Measurements from ENCODE around the gene NEK11.
A peak's percentile ranks its signal among the peaks of the same experiment; 100 is the strongest.

Gene NEK11

DNA sequence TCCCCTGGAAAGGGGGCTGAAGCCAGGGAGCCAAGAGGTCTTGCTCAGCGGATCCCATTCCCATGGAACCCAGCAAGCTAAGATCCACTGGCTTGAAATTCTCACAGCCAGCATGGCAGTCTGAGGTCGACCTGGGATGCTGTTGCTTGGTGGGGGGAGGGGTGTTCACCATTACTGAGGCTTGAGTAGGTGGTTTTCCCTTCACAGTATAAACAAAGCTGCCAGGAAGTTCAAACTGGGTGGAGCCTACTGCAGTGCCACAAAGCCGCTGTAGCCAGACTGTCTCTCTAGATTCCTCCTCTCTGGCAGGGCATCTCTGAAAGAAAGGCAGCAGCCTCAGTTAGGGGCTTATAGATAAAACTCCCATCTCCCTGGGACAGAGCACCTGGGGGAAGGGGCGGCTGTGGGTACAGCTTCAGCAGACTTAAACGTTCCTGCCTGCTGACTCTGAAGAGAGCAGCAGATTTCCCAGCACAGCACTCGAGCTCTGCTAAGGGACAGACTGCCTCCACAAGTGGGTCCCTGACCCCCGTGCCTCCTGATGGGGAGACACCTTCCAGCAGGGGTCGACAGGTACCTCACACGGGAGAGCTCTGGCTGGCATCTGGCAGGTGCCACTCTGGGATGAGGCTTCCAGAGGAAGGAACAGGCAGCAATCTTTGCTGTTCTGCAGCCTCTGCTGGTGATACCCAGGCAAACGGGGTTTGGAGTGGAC is 15.8 kb downstream of the NEK11 start:
- peak in 1 of 2 donors; percentile 5 for DNase-seq

DNA sequence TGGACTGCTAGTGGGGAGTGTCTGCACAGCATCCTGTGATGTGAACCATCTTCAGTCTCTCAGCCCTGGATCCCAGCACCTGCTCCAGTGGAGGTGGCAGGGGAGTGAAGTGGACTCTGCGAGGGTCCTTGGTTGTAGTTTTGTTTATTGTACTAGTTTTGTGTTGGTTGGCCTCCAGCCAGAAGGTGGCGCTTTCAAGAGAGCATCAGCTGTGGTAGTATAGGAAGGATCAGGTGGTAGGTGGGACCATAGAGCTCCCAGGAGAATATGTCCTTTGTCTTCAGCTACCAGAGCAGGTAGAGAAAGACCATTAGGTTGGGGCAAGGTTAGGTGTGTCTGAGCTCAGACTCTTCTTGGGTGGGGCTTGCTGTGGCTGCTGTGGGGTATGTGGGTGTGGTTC is 20.9 kb downstream of the NEK11 start:
- no peak for DNase-seq

DNA sequence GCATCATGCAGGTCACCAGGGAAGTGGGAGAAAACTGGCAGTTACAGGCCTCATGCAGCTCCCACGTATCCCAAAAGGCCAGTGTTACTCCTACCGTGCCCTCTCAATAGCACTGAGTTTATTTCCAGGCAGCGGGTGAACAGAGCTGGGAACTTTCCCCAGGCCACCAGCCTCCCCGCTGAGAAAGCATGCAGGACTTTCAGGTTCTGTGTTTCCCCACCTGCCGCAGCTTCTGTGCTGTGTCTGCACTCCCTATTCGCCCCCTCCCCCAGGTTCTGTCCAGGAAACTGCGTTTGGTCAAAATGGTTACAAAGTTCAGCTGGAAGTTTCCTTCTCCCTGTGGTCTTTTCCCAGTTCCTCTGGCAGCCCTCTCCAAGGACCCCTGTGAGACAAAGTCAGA is 21.4 kb downstream of the NEK11 start:
- DNase-seq = no peak

DNA sequence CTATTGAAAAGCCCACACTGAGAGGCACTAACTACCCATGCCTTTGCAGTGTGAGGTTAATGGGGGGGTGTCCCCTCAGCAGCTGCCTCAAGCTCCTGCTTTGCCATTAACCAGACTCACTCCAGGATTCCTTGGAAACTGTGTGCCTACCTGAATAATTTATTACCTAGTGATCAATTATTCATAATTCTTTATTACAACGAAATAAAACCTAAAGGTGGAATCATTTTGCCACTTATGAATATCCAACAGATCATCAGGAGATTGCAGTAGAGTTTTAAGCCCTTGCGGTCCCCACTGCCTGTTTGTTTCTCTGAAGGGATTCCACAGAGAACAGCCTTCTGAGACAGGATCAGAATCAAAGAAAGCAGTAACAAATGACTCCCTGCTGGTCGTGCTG is 23.3 kb downstream of the NEK11 start:
- DNase-seq = no peak

- no peak for DNase-seq
Measured at GRCh38 chr3:131053043-131053859, 26.6 kb downstream of the NEK11 start.

GRCh38 chr3:131067983-131068382 is 41.3 kb downstream of the NEK11 start:
- no peak for DNase-seq

DNA sequence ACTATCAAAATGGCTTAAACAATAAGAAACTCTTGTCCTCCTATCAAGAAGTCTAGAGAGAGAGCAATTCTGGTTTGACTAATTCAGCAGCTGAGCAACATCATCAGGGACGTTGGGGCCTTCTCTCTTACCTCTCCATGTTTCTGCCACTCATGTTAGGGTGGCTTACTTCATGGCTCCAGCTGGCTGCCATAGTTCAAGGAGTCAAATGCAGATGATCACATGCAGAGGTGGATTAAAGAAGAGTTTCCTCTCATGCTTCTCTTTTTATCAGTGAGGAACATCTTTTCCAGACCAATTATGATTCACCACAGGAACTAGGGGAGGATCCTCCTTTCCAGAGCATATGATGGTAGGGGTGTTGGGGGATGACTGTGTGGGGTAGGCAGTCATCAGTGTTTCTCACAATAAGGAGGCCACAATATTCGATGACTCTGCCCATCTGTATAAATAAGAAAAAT is 45.5 kb downstream of the NEK11 start:
- no peak for DNase-seq

DNA sequence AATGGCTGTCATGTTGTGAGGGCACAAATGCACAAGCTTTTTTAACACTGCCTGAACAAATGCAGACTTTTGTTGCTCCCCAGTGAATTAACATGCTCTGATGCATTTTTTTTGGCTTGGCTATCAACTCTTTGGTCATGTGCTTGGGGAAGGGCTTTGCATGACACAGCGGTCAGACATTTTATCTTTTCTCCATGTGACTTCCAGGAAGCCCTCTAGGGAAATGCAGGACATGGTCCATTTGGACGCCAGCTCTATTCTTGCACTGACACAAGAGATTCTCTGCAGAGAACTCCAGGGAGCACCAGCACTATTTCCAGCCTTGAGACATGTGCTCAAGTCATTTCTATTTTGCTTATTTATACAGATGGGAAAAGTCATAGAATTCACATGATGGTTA is 46.2 kb downstream of the NEK11 start:
- no peak for DNase-seq

DNA sequence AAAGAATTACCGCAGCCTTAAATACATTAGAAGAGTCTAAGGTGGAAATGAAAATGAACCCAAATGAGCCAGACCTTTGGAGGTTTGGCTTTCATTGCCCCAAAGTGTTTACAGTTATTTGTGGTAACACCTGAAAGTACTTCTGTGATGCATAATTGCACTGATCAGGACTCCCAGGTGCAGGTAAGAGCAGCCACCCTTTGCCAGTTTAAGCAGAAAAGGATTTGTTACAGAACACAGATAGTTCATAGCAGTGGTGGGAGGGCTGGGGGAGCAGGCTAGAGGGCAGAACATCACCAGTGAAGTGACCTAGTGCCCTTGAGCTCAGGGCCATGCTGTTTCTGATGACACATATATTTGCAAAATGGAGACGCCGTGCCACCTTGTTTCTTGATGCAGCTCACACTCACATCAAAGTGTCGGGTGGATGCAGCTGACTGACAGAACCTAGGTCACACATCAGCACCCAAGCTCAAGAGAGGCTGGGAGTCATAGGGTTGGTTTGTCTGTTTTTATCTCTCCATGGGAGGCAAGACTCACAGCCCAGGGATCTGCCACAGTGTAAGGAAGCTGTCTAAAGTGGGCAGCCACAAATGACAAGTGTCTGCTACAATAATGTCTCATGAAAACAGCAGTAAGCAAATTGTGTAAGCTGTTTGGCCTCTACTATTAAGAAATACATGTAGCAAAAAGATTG is 49.1 kb downstream of the NEK11 start:
- DNase-seq = no peak

GRCh38 chr3:131077904-131078303 is 51.2 kb downstream of the NEK11 start:
- no peak for DNase-seq

DNA sequence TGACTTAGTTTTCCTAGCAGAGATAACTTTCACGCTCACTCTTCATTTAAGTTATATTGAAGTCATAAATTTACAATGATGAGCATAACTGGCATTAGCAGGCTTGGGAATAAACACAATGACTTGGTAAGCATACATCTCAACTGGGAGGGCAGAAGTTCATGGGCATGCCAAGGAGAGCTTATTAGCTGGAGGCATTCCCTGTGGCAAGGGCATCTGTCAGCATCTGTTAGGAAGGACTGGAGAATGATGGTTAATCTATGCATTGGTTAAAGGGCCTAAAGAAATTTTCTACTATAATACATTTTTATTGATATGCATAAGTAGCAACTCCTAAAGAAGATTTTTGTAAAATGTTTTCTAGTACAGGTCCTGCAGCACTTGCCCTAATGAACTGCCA is 52.4 kb downstream of the NEK11 start:
- DNase-seq = no peak

- DNase-seq = no peak
Measured at GRCh38 chr3:131081224-131081623, 54.5 kb downstream of the NEK11 start.

DNA sequence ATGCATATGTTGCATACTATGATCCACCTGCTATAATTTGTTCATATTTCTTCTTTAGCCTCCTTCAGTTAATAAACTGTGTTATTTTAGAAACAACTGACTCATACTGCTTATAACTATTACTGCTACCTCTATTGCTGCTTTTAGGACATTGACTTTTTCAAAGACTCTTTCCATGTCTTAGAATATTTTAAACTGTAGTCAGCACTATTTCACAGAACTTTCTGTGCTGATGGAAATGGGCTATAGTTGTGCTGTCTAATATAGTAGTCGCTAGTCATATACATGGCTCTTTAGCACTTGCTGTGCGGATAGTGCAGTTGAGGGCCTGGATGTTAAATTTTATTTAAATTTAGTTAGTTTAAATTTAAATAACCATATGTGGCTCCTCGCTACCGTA is 55.6 kb downstream of the NEK11 start:
- DNase-seq = no peak

DNA sequence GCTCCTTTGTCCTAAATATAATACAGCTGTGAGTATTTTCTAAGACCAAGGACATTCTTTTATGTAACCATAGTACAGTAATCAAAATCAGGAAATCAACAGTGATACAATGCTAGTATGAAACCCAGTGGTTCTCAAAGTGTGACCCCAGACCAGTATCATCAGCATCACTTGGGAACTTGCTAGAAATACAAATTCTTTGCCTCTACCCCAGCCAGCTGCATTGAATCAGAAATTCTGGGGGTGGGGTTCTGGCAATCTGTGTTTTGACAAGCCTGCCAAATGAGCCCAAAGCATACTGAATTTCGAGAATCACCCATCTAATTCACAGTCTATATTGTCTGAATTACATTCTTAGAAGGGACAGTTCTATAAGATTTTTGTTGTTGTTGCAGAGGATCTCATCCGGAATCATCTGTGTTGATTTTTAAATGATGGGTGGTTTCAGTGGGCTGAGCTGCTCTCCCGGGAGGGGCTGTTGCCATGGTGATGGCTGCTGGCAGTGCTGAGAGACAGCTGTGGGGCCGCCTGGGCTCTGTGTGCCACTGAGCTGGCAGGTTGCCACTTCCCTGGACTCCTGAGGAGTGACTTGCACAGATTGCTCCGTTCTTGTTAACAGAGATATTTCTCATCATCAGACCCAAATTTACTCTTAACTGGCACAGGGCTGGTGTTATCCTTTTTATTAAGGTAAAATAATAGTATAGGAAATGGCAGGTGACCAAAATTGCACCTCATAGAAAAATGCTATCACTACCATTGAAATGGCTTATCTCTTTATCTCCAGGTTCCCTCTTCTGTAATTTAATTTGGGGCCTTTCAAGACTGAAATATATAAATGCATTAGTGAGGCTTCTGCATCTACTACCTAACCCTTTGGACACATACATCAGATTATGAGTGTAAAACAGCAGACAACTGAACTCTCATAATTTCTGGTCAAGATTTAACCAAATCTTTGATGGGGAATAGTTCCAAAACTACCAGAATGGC is 56.5 kb downstream of the NEK11 start:
- no peak for DNase-seq

GRCh38 chr3:131091768-131092167 is 65.1 kb downstream of the NEK11 start:
- DNase-seq = no peak

- no peak for DNase-seq
Measured at GRCh38 chr3:131107637-131108433, 81.2 kb downstream of the NEK11 start.

- DNase-seq = no peak
Measured at GRCh38 chr3:131109156-131109555, 82.5 kb downstream of the NEK11 start.

GRCh38 chr3:131110087-131110486 is 83.4 kb downstream of the NEK11 start:
- no peak for DNase-seq

- DNase-seq = no peak
Measured at GRCh38 chr3:131114256-131114655, 87.6 kb downstream of the NEK11 start.

DNA sequence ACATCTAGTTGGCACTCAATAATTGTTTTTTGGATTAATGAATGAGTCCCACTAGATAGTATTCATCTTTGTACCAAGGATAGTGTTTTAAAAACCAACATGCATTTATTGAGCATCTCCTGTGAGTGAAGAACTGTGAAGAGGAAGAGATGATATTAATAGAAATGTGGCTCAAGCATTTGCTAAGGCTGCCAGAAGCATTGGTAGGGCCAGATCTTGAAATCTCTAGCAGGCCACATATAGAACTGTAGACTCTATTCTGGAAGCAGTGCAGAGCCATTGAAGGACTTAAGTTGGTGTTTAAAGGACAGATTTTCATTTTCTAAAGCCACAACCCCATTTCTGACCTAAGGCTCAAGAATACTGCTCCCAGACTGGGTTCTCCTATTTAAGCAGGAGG is 99.0 kb downstream of the NEK11 start:
- DNase-seq = no peak

DNA sequence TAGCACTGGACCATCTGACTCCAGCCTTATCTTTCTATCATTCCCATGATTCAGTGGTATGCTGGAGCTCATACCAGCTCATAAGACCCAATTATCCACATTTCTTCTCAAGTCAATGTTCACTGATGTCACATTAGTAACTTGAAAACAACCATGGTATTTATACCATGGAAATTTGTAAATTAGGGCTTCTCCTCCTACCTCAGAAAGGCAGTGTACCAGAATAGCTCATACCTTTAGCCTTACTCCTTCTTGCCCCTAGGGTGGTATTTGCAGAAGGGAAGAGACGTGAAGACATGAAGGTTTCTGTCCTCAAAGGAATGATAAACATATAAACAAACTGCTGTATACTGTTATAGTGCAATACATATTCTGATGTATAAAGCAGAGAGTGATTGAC is 114.2 kb downstream of the NEK11 start:
- no peak for DNase-seq

DNA sequence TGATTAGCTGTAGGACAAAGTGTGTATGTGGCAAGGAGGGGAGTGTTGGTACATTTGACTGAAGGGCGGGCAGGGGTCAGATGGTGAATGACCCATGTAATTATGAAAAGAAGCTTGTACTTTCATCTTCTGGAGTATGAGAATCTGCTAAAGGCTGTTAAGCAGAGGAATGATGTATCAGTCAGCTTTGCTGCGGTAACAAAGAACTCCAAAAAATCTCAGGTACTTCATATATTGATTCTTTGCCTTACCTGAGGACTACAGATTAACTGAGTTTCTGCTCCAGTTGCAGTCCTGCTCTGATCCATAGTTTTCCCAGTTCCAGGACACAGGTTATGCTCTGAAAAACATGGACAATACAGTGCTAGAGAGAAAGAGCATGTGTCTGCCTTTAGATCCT is 115.1 kb downstream of the NEK11 start:
- no peak for DNase-seq

Measured in stimulated activated CD4-positive, alpha-beta T cell treated with anti-CD3 and anti-CD28 coated beads, Interleukin-2, amount 100 ng/mL, for 24 hours (primary cell).